ENCODE measurements around the gene NHLH2.

The NHLH2 gene

DNA sequence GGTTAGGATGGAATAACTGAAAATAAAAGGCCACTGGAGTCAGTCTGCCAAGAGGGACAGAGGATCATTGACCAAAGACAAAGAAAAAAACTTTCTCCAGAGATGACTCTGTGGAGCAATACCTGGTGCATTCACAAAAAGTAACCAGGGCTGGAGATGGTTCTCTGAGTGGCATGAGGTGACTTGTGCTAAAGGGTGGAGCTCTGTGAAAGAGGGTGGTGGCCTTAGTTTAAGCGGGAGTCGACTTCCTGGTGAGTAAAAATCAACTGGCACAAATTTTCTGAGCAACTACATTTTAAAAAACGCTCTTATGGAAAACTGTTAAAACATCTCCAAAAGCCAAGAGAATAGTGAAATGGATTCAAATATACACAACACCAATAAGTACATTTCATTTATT is 10.0 kb downstream of the NHLH2 start:
- TF ChIP-seq JUND (IDR thresholded peaks at IDR 0.05; ENCODE audit: low read depth) = no peak
- no peak for DNase-seq (ENCODE audit: low read depth in 1 of 2, low spot score in 1 of 2)
- in situ Hi-C loops (cut with HindIII; ENCODE audit: low pct_unique_long_range_greater_than_20kb, low sequenced_read_pairs) = no loop called here

GRCh38 chr1:115829947-115830346 is 11.0 kb downstream of the NHLH2 start:
- DNase-seq (ENCODE audit: low read depth in 1 of 2, low spot score in 1 of 2) = no peak
- in situ Hi-C loops (cut with HindIII; ENCODE audit: low pct_unique_long_range_greater_than_20kb, low sequenced_read_pairs) = no loop called here

DNA sequence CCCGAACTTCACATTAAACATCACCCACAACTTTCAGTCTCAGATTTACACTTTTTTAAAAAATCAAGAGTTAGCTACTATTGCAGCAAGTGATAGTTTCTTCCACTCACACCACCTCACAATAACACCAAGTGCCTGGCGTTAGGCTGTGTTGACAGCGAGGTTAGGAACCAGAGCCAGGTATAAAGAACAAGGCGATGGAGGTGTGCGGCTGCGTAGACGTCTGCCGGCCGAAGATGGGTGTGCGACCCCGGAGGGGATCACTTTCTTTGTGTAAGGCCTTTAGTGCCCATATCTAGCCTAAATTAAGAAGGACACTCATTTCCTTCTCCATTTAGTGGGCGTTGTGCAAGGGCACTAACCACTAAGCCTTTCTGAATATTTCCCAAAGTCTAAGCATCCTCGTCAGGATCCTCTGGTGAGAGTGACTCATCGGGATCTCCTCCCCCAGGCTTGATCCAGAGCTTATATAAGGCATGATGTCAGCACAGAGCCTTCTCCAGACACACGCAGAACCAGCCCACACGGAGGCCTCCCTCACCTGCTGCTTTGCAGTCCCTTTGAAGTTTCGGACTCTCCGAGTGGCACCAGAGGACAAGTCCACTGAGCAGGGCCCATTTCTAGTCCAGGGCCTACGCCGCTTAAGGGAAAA is 11.8 kb downstream of the NHLH2 start:
- in situ Hi-C loops (cut with HindIII; ENCODE audit: low pct_unique_long_range_greater_than_20kb, low sequenced_read_pairs) = no loop called here
- no peak for TF ChIP-seq JUND (IDR thresholded peaks at IDR 0.05; ENCODE audit: low read depth)
- DNase-seq (ENCODE audit: low read depth in 1 of 2, low spot score in 1 of 2) = peak in 1 of 2 experiments; percentile 11

More at GRCh38 chr1:115829947-115830346, 11.0 kb downstream of the NHLH2 start:
- no peak for TF ChIP-seq JUND (IDR thresholded peaks at IDR 0.05; ENCODE audit: low read depth)

GRCh38 chr1:115828101-115829022 is 12.6 kb downstream of the NHLH2 start:
- in situ Hi-C loops (cut with HindIII; ENCODE audit: low pct_unique_long_range_greater_than_20kb, low sequenced_read_pairs) = no loop called here
- TF ChIP-seq JUND (IDR thresholded peaks at IDR 0.05; ENCODE audit: low read depth) = no peak
- no peak for DNase-seq (ENCODE audit: low read depth in 1 of 2, low spot score in 1 of 2)

DNA sequence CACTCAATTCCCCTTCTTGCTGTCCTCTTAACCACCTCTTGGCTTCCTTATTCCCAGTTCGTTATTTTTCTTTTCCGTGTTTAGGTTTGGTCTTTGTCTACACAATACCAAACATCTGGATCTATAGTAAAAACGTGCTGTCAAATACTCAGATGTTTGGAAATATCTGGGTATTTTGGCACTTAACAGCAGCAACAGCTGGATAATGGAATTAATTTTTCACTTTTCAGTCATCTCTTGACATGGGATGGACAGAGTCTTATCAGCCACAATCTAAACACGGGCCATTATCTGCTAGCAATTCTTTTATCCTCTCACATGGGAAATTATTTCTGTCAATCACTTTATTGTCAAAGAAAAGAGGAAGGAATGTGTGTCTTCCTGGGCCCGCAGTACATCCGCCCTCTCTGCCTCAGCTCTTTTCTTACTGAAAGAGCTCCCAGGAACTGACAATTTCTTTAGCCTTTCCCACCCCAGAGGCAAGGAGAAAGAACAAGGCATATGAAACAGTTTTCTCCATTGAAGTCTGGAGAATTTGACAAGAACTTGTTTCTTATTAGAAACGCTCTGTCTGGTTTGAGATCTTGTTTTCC is 13.4 kb downstream of the NHLH2 start:
- no peak for DNase-seq (ENCODE audit: low read depth in 1 of 2, low spot score in 1 of 2)
- in situ Hi-C loops (cut with HindIII; ENCODE audit: low pct_unique_long_range_greater_than_20kb, low sequenced_read_pairs) = no loop called here

DNA sequence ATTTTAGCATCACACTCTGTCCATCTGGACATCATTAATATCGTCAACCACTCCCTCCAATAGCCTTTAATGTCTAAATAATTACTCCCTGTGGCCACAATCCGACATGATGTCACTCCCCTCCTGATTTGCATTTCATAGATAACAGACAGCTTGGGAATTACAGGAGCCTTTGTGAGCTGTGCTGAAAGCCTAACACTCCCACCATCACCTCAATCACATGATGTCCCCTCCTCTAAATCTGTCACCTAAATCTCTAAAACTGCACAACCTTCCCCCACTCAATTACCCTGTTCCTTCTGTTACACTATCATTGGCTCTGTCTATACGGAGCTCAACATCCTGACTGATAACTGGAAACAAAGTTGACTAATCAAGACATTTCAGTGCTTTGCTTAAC is 14.3 kb downstream of the NHLH2 start:
- no peak for DNase-seq (ENCODE audit: low read depth in 1 of 2, low spot score in 1 of 2)
- no peak for TF ChIP-seq JUND (IDR thresholded peaks at IDR 0.05; ENCODE audit: low read depth)
- in situ Hi-C loops (cut with HindIII; ENCODE audit: low pct_unique_long_range_greater_than_20kb, low sequenced_read_pairs) = no loop called here

More for the DNA sequence above, 13.4 kb downstream of the NHLH2 start:
- TF ChIP-seq JUND (IDR thresholded peaks at IDR 0.05; ENCODE audit: low read depth) = no peak

DNA sequence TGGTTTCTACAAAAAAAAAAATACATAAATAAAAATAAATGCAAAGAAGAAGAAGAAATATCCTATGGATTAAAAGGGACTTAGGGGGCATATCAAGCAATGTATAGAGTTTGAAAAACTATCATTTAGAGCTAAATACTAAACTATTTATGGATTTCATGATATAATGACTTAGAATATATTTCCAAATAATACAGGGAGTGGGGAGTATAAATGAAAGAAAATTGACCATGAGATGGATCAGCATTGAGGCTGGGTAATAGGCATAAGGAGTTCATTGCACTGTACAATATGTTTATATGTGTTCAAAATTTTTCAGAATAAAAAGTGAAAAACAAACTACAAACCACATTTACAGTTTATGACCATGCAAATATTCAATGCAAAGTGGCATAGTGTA is 18.8 kb downstream of the NHLH2 start:
- DNase-seq (ENCODE audit: low read depth in 1 of 2, low spot score in 1 of 2) = no peak
- in situ Hi-C loops (cut with HindIII; ENCODE audit: low pct_unique_long_range_greater_than_20kb, low sequenced_read_pairs) = no loop called here
- TF ChIP-seq JUND (IDR thresholded peaks at IDR 0.05; ENCODE audit: low read depth) = no peak

DNA sequence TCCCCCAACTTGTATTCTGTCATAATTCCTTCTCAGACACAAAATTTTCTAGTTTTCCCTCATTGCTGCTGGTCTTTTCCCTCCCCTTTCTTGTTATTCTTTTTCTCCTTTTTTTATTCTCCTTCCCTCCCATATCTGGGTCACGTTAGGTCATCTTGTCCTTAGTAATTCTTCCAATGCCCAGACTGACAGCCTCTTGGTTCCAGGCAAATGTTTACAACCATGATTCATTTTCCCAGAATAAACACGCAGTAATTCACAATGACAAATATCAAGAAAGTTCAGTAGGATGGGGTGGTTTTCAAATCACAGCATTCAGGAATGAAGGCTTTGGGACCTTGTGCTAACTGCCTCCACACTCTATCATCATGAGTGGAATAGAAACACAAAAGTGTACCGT is 25.2 kb downstream of the NHLH2 start:
- in situ Hi-C loops (cut with HindIII; ENCODE audit: low pct_unique_long_range_greater_than_20kb, low sequenced_read_pairs) = no loop called here
- DNase-seq (ENCODE audit: low read depth in 1 of 2, low spot score in 1 of 2) = no peak
- TF ChIP-seq JUND (IDR thresholded peaks at IDR 0.05; ENCODE audit: low read depth) = no peak

DNA sequence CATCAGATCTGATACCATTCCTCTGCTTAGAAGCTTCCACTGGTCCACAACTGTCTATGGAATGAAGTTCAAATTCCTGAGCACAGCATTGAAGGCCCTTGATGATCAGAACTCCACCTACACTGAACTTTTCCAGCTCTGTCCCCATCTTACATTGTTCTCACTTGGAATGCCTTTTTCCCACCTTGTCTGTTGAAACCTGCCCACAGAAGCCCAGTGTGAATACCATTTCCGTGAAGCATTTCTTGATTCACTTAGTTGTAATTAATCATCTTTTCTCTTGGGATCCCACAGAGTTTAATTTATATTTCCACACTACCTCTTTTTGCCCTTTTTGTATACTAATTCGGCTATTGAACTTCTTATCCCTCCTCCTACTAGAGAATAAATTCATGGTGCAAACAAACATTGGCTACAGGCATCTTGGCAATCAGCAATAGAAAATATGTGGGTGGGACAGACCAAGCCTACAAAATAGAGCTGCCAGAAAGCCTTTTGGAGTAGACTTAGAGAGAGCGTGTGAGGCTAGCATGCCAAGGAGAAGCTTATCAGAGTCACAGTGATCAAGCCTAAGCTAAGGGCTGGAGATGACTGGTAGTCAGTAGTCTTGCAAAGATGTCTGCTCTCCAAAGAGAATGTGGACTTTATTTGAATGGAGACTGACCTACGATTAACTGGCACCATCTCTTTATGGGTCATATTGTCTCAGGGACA is 26.1 kb downstream of the NHLH2 start:
- TF ChIP-seq JUND (IDR thresholded peaks at IDR 0.05; ENCODE audit: low read depth) = no peak
- in situ Hi-C loops (cut with HindIII; ENCODE audit: low pct_unique_long_range_greater_than_20kb, low sequenced_read_pairs) = no loop called here
- no peak for DNase-seq (ENCODE audit: low read depth in 1 of 2, low spot score in 1 of 2)

GRCh38 chr1:115813727-115814126 is 27.2 kb downstream of the NHLH2 start:
- in situ Hi-C loops (cut with HindIII; ENCODE audit: low pct_unique_long_range_greater_than_20kb, low sequenced_read_pairs) = no loop called here
- no peak for TF ChIP-seq JUND (IDR thresholded peaks at IDR 0.05; ENCODE audit: low read depth)
- no peak for DNase-seq (ENCODE audit: low read depth in 1 of 2, low spot score in 1 of 2)

- in situ Hi-C loops (cut with HindIII; ENCODE audit: low pct_unique_long_range_greater_than_20kb, low sequenced_read_pairs) = no loop called here
- TF ChIP-seq JUND (IDR thresholded peaks at IDR 0.05; ENCODE audit: low read depth) = no peak
- DNase-seq (ENCODE audit: low read depth in 1 of 2, low spot score in 1 of 2) = peak in 1 of 2 experiments; percentile 38
These were observed 29.6 kb downstream of the NHLH2 start for GRCh38 chr1:115811140-115811828.

DNA sequence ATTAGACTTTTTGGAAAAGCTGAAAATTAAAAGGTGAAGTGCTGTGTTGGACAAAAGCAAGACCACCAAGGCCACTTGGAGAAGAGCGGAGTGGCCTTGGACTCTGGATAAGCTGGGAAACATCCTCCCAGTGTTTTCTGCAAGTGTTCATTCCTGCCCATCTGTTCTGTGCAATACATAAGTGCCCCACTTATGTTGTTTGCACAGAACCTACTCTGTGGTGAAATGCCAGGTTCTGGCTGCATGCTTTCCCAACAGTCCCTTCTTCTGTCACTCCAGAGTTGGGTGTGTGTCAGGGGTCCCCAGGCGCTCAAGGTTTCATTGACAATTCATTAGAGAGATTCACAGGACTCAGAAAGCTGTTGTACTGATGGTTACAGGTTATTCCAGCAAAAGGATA is 30.3 kb downstream of the NHLH2 start:
- DNase-seq (ENCODE audit: low read depth in 1 of 2, low spot score in 1 of 2) = no peak
- in situ Hi-C loops (cut with HindIII; ENCODE audit: low pct_unique_long_range_greater_than_20kb, low sequenced_read_pairs) = no loop called here
- TF ChIP-seq JUND (IDR thresholded peaks at IDR 0.05; ENCODE audit: low read depth) = no peak
